ENCODE results near the gene SOCS1.

DNA sequence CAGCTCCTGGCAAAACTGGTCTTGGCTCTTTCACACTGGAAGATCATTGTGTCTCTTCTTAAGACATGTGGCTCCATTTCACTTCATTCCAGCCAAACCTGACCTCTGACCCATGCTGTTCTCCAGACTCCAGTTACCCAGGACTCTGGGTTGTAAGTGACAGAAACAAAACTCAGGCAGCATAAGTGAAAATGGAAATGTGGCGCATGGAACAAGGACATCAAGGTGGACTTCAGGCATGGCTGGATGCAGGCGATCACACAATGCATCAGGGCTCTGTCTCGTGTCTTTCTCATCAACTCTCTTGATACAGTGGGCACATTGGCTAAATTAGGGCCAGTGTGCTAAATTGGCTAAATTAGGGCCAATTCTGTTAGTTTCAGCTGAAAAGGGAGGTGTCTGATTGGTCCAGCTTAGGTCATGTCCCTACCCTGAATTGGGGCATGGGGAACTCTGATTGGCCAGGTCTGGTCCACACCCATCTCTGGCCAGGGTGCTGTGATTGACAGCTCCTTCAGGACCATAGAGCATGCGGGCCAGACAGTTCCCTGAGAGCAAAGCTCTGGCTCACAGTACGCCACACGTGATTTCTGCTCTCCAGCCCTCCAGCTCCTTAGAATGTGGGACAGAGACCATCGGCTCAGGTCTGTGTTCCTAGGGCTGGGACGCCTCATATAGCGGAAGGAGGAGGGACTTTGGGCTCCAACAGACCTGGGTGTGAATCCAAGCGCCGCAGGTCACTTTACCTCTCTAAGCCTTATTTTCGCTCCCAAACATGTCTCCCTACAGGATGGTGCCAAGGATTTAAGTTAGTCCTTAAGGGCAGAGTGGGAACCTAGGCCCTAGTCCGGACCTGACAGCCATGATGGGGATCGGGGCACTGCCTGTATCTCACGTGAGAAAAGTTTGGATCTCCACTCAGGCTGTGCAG is 17.5 kb downstream of the SOCS1 start:
- TF ChIP-seq, protein P1, sequence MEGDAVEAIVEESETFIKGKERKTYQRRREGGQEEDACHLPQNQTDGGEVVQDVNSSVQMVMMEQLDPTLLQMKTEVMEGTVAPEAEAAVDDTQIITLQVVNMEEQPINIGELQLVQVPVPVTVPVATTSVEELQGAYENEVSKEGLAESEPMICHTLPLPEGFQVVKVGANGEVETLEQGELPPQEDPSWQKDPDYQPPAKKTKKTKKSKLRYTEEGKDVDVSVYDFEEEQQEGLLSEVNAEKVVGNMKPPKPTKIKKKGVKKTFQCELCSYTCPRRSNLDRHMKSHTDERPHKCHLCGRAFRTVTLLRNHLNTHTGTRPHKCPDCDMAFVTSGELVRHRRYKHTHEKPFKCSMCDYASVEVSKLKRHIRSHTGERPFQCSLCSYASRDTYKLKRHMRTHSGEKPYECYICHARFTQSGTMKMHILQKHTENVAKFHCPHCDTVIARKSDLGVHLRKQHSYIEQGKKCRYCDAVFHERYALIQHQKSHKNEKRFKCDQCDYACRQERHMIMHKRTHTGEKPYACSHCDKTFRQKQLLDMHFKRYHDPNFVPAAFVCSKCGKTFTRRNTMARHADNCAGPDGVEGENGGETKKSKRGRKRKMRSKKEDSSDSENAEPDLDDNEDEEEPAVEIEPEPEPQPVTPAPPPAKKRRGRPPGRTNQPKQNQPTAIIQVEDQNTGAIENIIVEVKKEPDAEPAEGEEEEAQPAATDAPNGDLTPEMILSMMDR (IDR thresholded peaks at IDR 0.05 in 8 of 11, conservative IDR thresholded peaks at IDR 0.05 in 3 of 11) = no peak
- TF ChIP-seq POLR2A (IDR thresholded peaks at IDR 0.05) = no peak
